ENCODE data around the gene SPINT2.

GRCh38 chr19:38284422-38284821 lies 20.0 kb downstream of the SPINT2 start:
- TF ChIP-seq TFAP4 (IDR thresholded peaks at IDR 0.05; ENCODE audit: borderline replicate concordance, low read depth), result no peak
- no peak for TF ChIP-seq ARHGAP35 (CRISPR knock-in tag; IDR thresholded peaks at IDR 0.05; ENCODE audit: borderline replicate concordance)
- no peak for TF ChIP-seq POLR2AphosphoS5 (IDR thresholded peaks at IDR 0.05; ENCODE audit: low read depth, low read length)
- no peak for TF ChIP-seq MYC (CRISPR knock-in tag; IDR thresholded peaks at IDR 0.05; ENCODE audit: borderline replicate concordance)
- TF ChIP-seq ZNF33B (CRISPR knock-in tag; IDR thresholded peaks at IDR 0.05), result no peak
- no peak for TF ChIP-seq SUZ12 (IDR thresholded peaks at IDR 0.05; ENCODE audit: low read depth, low read length)
- TF ChIP-seq JUN (CRISPR knock-in tag; IDR thresholded peaks at IDR 0.05), result no peak
